Measurements from ENCODE around the gene RNF123.

- TF ChIP-seq CTCF (IDR thresholded peaks at IDR 0.05) (no peak), POLR2AphosphoS5 (IDR thresholded peaks at IDR 0.05; ENCODE audit: insufficient read depth in 1 of 2, low read depth in 1 of 2) (no peak), POLR2A (IDR thresholded peaks at IDR 0.05) (no peak)
Observed at GRCh38 chr3:49681232-49681522, 8.2 kb upstream of the RNF123 start.

Data from vagina (tissue), 2 donors.